WTC11 (cell line): Measurements from ENCODE around the gene DISC1.

ENCODE experiments used
- CTCF ChIP-seq: fragments of 200-600 bp; IDR thresholded peaks from 2 replicates; pipeline ENCODE4 v1.8.0; 2022; ENCODE audit warnings: antibody characterized with exemption
- NFYB ChIP-seq: sonication (generic); formaldehyde crosslinking; conservative IDR thresholded peaks from 2 replicates; pipeline ENCODE4 v1.8.0; 2022; ENCODE audit warnings: low read depth, missing genetic modification reagents
- SMAD3 ChIP-seq: sonication (generic); formaldehyde crosslinking; IDR thresholded peaks from 2 replicates; pipeline ENCODE4 v1.8.0; 2022; ENCODE audit warnings: missing genetic modification reagents, mild to moderate bottlenecking, borderline replicate concordance
- TP53 ChIP-seq: sonication (generic); formaldehyde crosslinking; IDR thresholded peaks from 2 replicates; pipeline ENCODE4 v1.8.1; 2023; ENCODE audit warnings: mild to moderate bottlenecking, missing genetic modification reagents
- ZBTB21 ChIP-seq: sonication (generic); formaldehyde crosslinking; IDR thresholded peaks from 2 replicates; pipeline ENCODE4 v1.8.1; 2023; ENCODE audit warnings: mild to moderate bottlenecking, missing genetic modification reagents, borderline replicate concordance
- ZNF121 ChIP-seq: sonication (generic); formaldehyde crosslinking; IDR thresholded peaks from 2 replicates; pipeline ENCODE4 v1.8.0; 2023; ENCODE audit warnings: missing genetic modification reagents
- ZNF512 ChIP-seq: sonication (generic); formaldehyde crosslinking; IDR thresholded peaks from 2 replicates; pipeline ENCODE4 v1.8.1; 2022; ENCODE audit warnings: missing genetic modification reagents, borderline replicate concordance
- TF ChIP-seq, protein P1 (sequence below): fragments of 250-450 bp; sonication (Bioruptor Pico); IDR thresholded peaks from 2 replicates; pipeline ENCODE4 v2.1.2; 2022; ENCODE audit warnings: mild to moderate bottlenecking, moderate library complexity
- TF ChIP-seq, protein P2 (sequence below): sonication (generic); formaldehyde crosslinking; IDR thresholded peaks from 2 replicates; pipeline ENCODE4 v1.8.1; 2023; ENCODE audit warnings: mild to moderate bottlenecking, moderate library complexity, missing genetic modification reagents

DNA sequence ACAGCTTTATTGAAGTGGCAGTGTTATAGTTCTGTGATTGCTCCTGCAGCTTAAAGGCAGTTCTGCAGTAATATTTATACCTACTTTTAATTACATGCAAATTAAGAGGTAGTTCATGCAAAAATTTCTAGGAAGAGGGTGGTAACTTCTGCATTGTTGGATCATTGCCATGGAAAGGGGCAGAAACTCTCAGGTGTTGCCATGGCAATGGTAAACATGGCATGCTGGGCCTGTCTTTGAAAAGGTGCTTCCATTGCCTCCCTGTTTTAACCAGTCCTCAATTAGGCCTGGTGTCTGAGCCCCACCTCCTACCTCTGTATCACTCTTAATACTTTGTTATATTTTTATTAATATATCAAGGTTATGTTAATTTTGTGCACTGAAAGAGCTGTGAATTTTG lies 104.7 kb downstream of the DISC1 start:
- no peak for TF ChIP-seq ZNF512
- TF ChIP-seq ZNF121, result no peak
- TF ChIP-seq CTCF, result no peak
- no peak for TF ChIP-seq SMAD3 (CRISPR knock-in tag)
- TF ChIP-seq, protein P1, sequence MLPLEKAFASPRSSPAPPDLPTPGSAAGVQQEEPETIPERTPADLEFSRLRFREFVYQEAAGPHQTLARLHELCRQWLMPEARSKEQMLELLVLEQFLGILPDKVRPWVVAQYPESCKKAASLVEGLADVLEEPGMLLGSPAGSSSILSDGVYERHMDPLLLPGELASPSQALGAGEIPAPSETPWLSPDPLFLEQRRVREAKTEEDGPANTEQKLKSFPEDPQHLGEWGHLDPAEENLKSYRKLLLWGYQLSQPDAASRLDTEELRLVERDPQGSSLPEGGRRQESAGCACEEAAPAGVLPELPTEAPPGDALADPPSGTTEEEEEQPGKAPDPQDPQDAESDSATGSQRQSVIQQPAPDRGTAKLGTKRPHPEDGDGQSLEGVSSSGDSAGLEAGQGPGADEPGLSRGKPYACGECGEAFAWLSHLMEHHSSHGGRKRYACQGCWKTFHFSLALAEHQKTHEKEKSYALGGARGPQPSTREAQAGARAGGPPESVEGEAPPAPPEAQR (CRISPR knock-in tag), result no peak
- TF ChIP-seq TP53, result no peak
- TF ChIP-seq, protein P2, sequence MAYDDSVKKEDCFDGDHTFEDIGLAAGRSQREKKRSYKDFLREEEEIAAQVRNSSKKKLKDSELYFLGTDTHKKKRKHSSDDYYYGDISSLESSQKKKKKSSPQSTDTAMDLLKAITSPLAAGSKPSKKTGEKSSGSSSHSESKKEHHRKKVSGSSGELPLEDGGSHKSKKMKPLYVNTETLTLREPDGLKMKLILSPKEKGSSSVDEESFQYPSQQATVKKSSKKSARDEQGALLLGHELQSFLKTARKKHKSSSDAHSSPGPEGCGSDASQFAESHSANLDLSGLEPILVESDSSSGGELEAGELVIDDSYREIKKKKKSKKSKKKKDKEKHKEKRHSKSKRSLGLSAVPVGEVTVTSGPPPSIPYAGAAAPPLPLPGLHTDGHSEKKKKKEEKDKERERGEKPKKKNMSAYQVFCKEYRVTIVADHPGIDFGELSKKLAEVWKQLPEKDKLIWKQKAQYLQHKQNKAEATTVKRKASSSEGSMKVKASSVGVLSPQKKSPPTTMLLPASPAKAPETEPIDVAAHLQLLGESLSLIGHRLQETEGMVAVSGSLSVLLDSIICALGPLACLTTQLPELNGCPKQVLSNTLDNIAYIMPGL (CRISPR knock-in tag), result no peak
- no peak for TF ChIP-seq ZBTB21 (CRISPR knock-in tag)
- TF ChIP-seq NFYB (CRISPR knock-in tag), result no peak
